H1 (cell line): Measurements from ENCODE around the gene LINC00632. TPM values are rescaled to one million over a fixed set of nuclear protein-coding genes. Genes with fewer than 3 reads are reported as not detected.
A peak's percentile ranks its signal among the peaks of the same experiment; 100 is the strongest.

ENCODE experiments used
- CTCF ChIA-PET: fragments of 300-600 bp; sonication (Branson Sonifier 250); formaldehyde crosslinking; loops from one replicate; lab custom pipeline; 2021; ENCODE audit not compliant: partially characterized antibody; lab: Charles Lee
- POLR2A ChIA-PET: fragments of 300-600 bp; sonication (Branson Sonifier 250); formaldehyde crosslinking; loops from one replicate; lab custom pipeline; 2021; ENCODE audit warnings: inconsistent platforms; ENCODE audit not compliant: partially characterized antibody; lab: Charles Lee
- DNase-seq, 2 experiments: peaks; one replicate each; pipeline versions ENCODE4 v3.0.0 to v3.0.0-alpha.2; 2010 to 2022; ENCODE audit warnings: low spot score in 2 of 2, low read depth in 1 of 2, mixed read lengths in 1 of 2
- FAIRE-seq: peaks from 2 replicates; lab custom pipeline; 2011; peaks lifted over from hg19 to GRCh38; lab: Jason Lieb, UNC
- H2AFZ ChIP-seq: 2 replicates; pipeline ENCODE4 v1.8.1; 2012; ENCODE audit warnings: low read length, inconsistent platforms
- H2AK5ac ChIP-seq: 2 replicates; pipeline ENCODE4 v1.6.1; 2013; ENCODE audit warnings: low read depth, low read length
- H2BK120ac ChIP-seq: replicated peaks from 2 replicates; pipeline ENCODE3; 2013; ENCODE audit warnings: low read depth, low read length, inconsistent platforms
- H2BK12ac ChIP-seq: 2 replicates; pipeline ENCODE4 v1.6.1; 2013; ENCODE audit warnings: low read depth, low read length
- H2BK15ac ChIP-seq: 2 replicates; pipeline ENCODE4 v1.6.1; 2013; ENCODE audit warnings: low read length
- H2BK20ac ChIP-seq: 2 replicates; pipeline ENCODE4 v1.6.1; 2013; ENCODE audit warnings: low read length
- H2BK5ac ChIP-seq: 2 replicates; pipeline ENCODE4 v1.6.1; 2013; ENCODE audit warnings: low read depth, low read length
- H3K14ac ChIP-seq: 2 replicates; pipeline ENCODE4 v1.6.1; 2013; ENCODE audit warnings: inconsistent platforms; ENCODE audit not compliant: insufficient read length
- H3K18ac ChIP-seq: 2 replicates; pipeline ENCODE4 v1.6.1; 2013; ENCODE audit warnings: low read length; ENCODE audit errors: extremely low read depth
- H3K23ac ChIP-seq: 2 replicates; pipeline ENCODE4 v1.6.1; 2013; ENCODE audit warnings: inconsistent platforms; ENCODE audit not compliant: insufficient read length
- H3K23me2 ChIP-seq: 2 replicates; pipeline ENCODE4 v1.6.1; 2013; ENCODE audit warnings: low read depth, low read length
- H3K27ac ChIP-seq: 2 replicates; pipeline ENCODE4 v1.6.1; 2011; ENCODE audit warnings: low read depth, low read length, inconsistent platforms
- H3K27me3 ChIP-seq, 4 experiments: replicated peaks in 1 of 4; 1 replicate in 1 of 4; 2 replicates in 3 of 4; pipeline versions ENCODE4 v1.6.1 to v1.8.1; 2011 to 2013; ENCODE audit warnings: low read length in 3 of 4, mild to moderate bottlenecking in 3 of 4, inconsistent platforms in 2 of 4, mixed read lengths in 2 of 4, moderate library complexity in 1 of 4; ENCODE audit not compliant: control insufficient read depth in 3 of 4, insufficient read depth in 3 of 4; ENCODE audit errors: extremely low read depth in 1 of 4
- H3K36me3 ChIP-seq, 4 experiments: 2 replicates each; pipeline versions ENCODE4 v1.6.1 to v1.8.1; 2011 to 2013; ENCODE audit warnings: mild to moderate bottlenecking in 4 of 4, low read length in 3 of 4, moderate library complexity in 2 of 4, control low read depth in 1 of 4, inconsistent platforms in 1 of 4; ENCODE audit not compliant: insufficient read depth in 4 of 4, control insufficient read depth in 2 of 4
- H3K4ac ChIP-seq: replicated peaks from 2 replicates; pipeline ENCODE3; 2013; ENCODE audit warnings: low read length, low read depth, mixed read lengths, inconsistent platforms; ENCODE audit not compliant: insufficient read length
- H3K4me1 ChIP-seq, 4 experiments: replicated peaks in 1 of 4; 1 replicate in 1 of 4; 2 replicates in 3 of 4; pipeline versions ENCODE4 v1.6.1 to v1.8.1; 2011 to 2013; ENCODE audit warnings: low read length in 3 of 4, inconsistent platforms in 2 of 4, mixed read lengths in 1 of 4; ENCODE audit not compliant: insufficient read depth in 4 of 4, control insufficient read depth in 3 of 4
- H3K4me2 ChIP-seq, 2 experiments: 2 replicates each; pipeline versions ENCODE4 v1.6.1 to v1.8.1; 2011 to 2013; ENCODE audit warnings: low read depth in 2 of 2, low read length in 2 of 2, control low read depth in 1 of 2, inconsistent platforms in 1 of 2, mild to moderate bottlenecking in 1 of 2; ENCODE audit not compliant: insufficient read depth in 1 of 2
- H3K4me3 ChIP-seq, 4 experiments: fragments of 200-600, 300-600 bp in 1 of 4; sonication (generic), shearing (Covaris generic), sonication (Bioruptor Twin) in 1 of 4; 2 replicates each; pipeline versions ENCODE4 v1.5.1 to v1.8.1; 2011 to 2016; ENCODE audit warnings: low read length in 4 of 4, low read depth in 3 of 4, control low read depth in 2 of 4, inconsistent platforms in 2 of 4, mild to moderate bottlenecking in 2 of 4, mixed read lengths in 1 of 4, moderate library complexity in 1 of 4; ENCODE audit not compliant: insufficient read depth in 2 of 4; ENCODE audit errors: extremely low read depth in 1 of 4
- H3K56ac ChIP-seq: replicated peaks from 2 replicates; pipeline ENCODE3; 2013; ENCODE audit warnings: low read depth, mild to moderate bottlenecking, mixed read lengths, low read length, inconsistent platforms; ENCODE audit not compliant: insufficient read length
- H3K79me1 ChIP-seq: 2 replicates; pipeline ENCODE4 v1.6.1; 2013; ENCODE audit warnings: low read depth, low read length, control low read depth
- H3K79me2 ChIP-seq, 2 experiments: 2 replicates each; pipeline versions ENCODE4 v1.6.1 to v1.8.1; 2012 to 2013; ENCODE audit warnings: low read length in 2 of 2, mild to moderate bottlenecking in 2 of 2, inconsistent platforms in 1 of 2; ENCODE audit not compliant: insufficient read depth in 2 of 2, control insufficient read depth in 1 of 2
- H3K9ac ChIP-seq, 4 experiments: replicated peaks in 1 of 4; 1 replicate in 1 of 4; 2 replicates in 3 of 4; pipeline versions ENCODE4 v1.6.1 to v1.8.1; 2011 to 2013; ENCODE audit warnings: low read depth in 3 of 4, low read length in 3 of 4, control low read depth in 2 of 4, mild to moderate bottlenecking in 2 of 4, moderate library complexity in 2 of 4, inconsistent platforms in 1 of 4; ENCODE audit errors: extremely low read depth in 1 of 4
- H3K9me3 ChIP-seq, 2 experiments: 2 replicates each; pipeline versions ENCODE4 v1.6.1 to v1.8.1; 2012 to 2013; ENCODE audit warnings: mild to moderate bottlenecking in 2 of 2, moderate library complexity in 2 of 2, control low read depth in 1 of 2, inconsistent platforms in 1 of 2, low read depth in 1 of 2, low read length in 1 of 2, mixed read lengths in 1 of 2; ENCODE audit not compliant: insufficient read depth in 2 of 2
- H4K20me1 ChIP-seq, 2 experiments: replicated peaks in 1 of 2; 2 replicates each; pipeline versions ENCODE3 to v1.8.1; 2011 to 2013; ENCODE audit warnings: inconsistent platforms in 2 of 2, low read length in 2 of 2, mild to moderate bottlenecking in 1 of 2; ENCODE audit not compliant: insufficient read depth in 2 of 2, control insufficient read depth in 1 of 2
- H4K5ac ChIP-seq: 2 replicates; pipeline ENCODE4 v1.6.1; 2013; ENCODE audit warnings: low read length, low read depth, mixed read lengths, inconsistent platforms; ENCODE audit not compliant: insufficient read length
- H4K8ac ChIP-seq: 2 replicates; pipeline ENCODE4 v1.8.0; 2013; ENCODE audit warnings: mild to moderate bottlenecking, moderate library complexity, low read length, inconsistent platforms; ENCODE audit not compliant: insufficient read depth; ENCODE audit errors: extremely low read depth
- H4K91ac ChIP-seq: replicated peaks from 2 replicates; pipeline ENCODE3; 2013; ENCODE audit warnings: low read length, mixed read lengths, inconsistent platforms; ENCODE audit not compliant: insufficient read length
- ASH2L ChIP-seq: fragments of 200-600, 300-600 bp; sonication (generic); IDR thresholded peaks from one replicate; pipeline ENCODE4 v1.7.1; 2017; ENCODE audit warnings: low read length
- JUND ChIP-seq: IDR thresholded peaks from 2 replicates; pipeline ENCODE4 v1.6.1; 2011; ENCODE audit warnings: mild to moderate bottlenecking, improper control_type of control experiment, low read length
- KDM1A ChIP-seq: fragments of 200-600, 300-600 bp; sonication (generic); IDR thresholded peaks from 2 replicates; pipeline ENCODE4 v1.7.1; 2016; ENCODE audit warnings: mild to moderate bottlenecking, low read length, borderline replicate concordance
- KDM4A ChIP-seq: IDR thresholded peaks from one replicate; pipeline ENCODE4 v1.7.1; 2012; ENCODE audit warnings: low read depth, mild to moderate bottlenecking, moderate library complexity, low read length, inconsistent platforms; ENCODE audit not compliant: severe bottlenecking
- PHF8 ChIP-seq: fragments of 200-600 bp; sonication (generic); conservative IDR thresholded peaks from 2 replicates; pipeline ENCODE4 v1.7.1; 2012; ENCODE audit warnings: low read depth, mild to moderate bottlenecking, inconsistent platforms, low read length, moderate library complexity
- RAD21 ChIP-seq, 2 experiments: IDR thresholded peaks in 1 of 2; conservative IDR thresholded peaks in 1 of 2; 2 replicates each; pipeline ENCODE4 v1.6.1; 2011; ENCODE audit warnings: low read depth in 2 of 2, low read length in 2 of 2, improper control_type of control experiment in 1 of 2, inconsistent platforms in 1 of 2, mild to moderate bottlenecking in 1 of 2, moderate library complexity in 1 of 2
- SAP30 ChIP-seq: fragments of 300-600 bp; sonication (generic); IDR thresholded peaks from 2 replicates; pipeline ENCODE4 v1.7.1; 2012; ENCODE audit warnings: low read length, moderate library complexity, mild to moderate bottlenecking, inconsistent platforms; ENCODE audit not compliant: insufficient read depth, insufficient replicate concordance
- SIN3A ChIP-seq, 2 experiments: IDR thresholded peaks in 1 of 2; conservative IDR thresholded peaks in 1 of 2; 2 replicates each; pipeline ENCODE4 v1.6.1; 2011 to 2012; ENCODE audit warnings: low read length in 2 of 2, improper control_type of control experiment in 1 of 2, low read depth in 1 of 2, mild to moderate bottlenecking in 1 of 2
- TAF7 ChIP-seq: optimal IDR thresholded peaks from 2 replicates; pipeline ENCODE3; 2011; ENCODE audit warnings: low read depth, mild to moderate bottlenecking, inconsistent platforms, low read length, moderate library complexity, borderline replicate concordance
- TBP ChIP-seq: IDR thresholded peaks from 2 replicates; pipeline ENCODE4 v1.6.1; 2011; ENCODE audit warnings: low read depth, low read length, improper control_type of control experiment
- TEAD4 ChIP-seq: IDR thresholded peaks from 2 replicates; pipeline ENCODE4 v1.6.1; 2012; ENCODE audit warnings: low read depth, low read length, inconsistent platforms, mixed read lengths
- WGBS, 2 experiments: shearing (Covaris generic) in 1 of 2; methylation state at CpG; one replicate each; pipeline versions ENCODE4 v1.1.6 to v1.1.7; 2013 to 2015; ENCODE audit warnings: low lambda C conversion rate in 2 of 2, mixed read lengths in 2 of 2, inconsistent platforms in 1 of 2, low coverage in 1 of 2, missing lambda C conversion rate in 1 of 2; ENCODE audit not compliant: insufficient replicate concordance in 2 of 2, insufficient coverage in 1 of 2, insufficient read length in 1 of 2; ENCODE audit errors: extremely low coverage in 1 of 2, missing lambda C conversion rate in 1 of 2; 5-methylcytosine and 5-hydroxymethylcytosine counted together
- polyA plus RNA-seq, 7 experiments: library from polyadenylated mRNA; depleted of rRNA in 3 of 7; stranded (reverse) in 5 of 7; unstranded in 2 of 7; fragments of >200 nt in 5 of 7; fragments of 200-250 nt in 2 of 7; gene quantifications; 1 replicate in 5 of 7; 2 replicates in 1 of 7; 4 replicates in 1 of 7; pipeline versions ENCODE4 v1.2.1 to v1.2.3, GENCODE V29; 2011 to 2013; ENCODE audit warnings: missing spikeins in 2 of 7, mixed read lengths in 2 of 7
- total RNA-seq: library from RNA; stranded (reverse); fragmentation: NEBNext Ultra II Directional; extraction: Animal tissue kit (Norgen Biotek cat#: 25700); gene quantifications from 2 replicates; pipeline ENCODE4 v1.2.1, GENCODE V29; 2021

The LINC00632 gene
- total and polyA plus RNA-seq, 2 of the 8 experiments (the other 6 are each of a cell fraction or from before 2014, with no cell fraction given) = 24.5 to 85.1 TPM

- no peaks in the 10 kb centered on the region for H3K4me1 ChIP-seq
- H4K5ac ChIP-seq = no peak overlapping the region
- peak overlapping the region; percentile 94; the same call in 1 of the 2 replicates for H2BK12ac ChIP-seq
- H2BK15ac ChIP-seq = no peak overlapping the region
- no peaks in the 10 kb centered on the region for H3K27me3 ChIP-seq
- no peak overlapping the region for H3K23ac ChIP-seq
- no peak overlapping the region for H3K27ac ChIP-seq
- H2BK120ac ChIP-seq = no peak overlapping the region
- CTCF ChIA-PET = no interaction called here
- no peak overlapping the region for H3K18ac ChIP-seq
- POLR2A ChIA-PET = no interaction called here
- H3K56ac ChIP-seq = peak overlapping the region; percentile 90
- no peak overlapping the region for H4K91ac ChIP-seq
- H3K36me3 ChIP-seq = peaks cover 0 to 9% (median 0%) of the 10 kb centered on the region in 4 experiments; a peak in 3 of 8 replicates
- peak overlapping the region; percentile 100; the same call in 1 of the 2 replicates for H2AK5ac ChIP-seq
- no peak for FAIRE-seq
- H3K9ac ChIP-seq = no peak overlapping the region
- peaks cover 0 to 8% of the 10 kb centered on the region in 2 experiments for H4K20me1 ChIP-seq
- no peak overlapping the region for H3K4me3 ChIP-seq
- H2AFZ ChIP-seq = no peak overlapping the region
- no peaks in the 10 kb centered on the region; a peak in 1 of 4 replicates for H3K79me2 ChIP-seq
- no peak for DNase-seq
- no peak overlapping the region for H3K4ac ChIP-seq
- H3K23me2 ChIP-seq = peaks cover 23% of the 10 kb centered on the region; the same call in 1 of the 2 replicates
- H2BK5ac ChIP-seq = peak overlapping the region; percentile 56; the same call in 1 of the 2 replicates
- H3K79me1 ChIP-seq = no peaks in the 10 kb centered on the region
- no peak overlapping the region for H3K14ac ChIP-seq
- H3K4me2 ChIP-seq = no peak overlapping the region
- no peaks in the 10 kb centered on the region for H3K9me3 ChIP-seq
- no peak overlapping the region for H4K8ac ChIP-seq
- WGBS, 2 experiments = 78% methylated on average over 3 of the region's 3 CpGs; no CpG with 5 or more reads in 1 of the 2 experiments
- no peak overlapping the region for H2BK20ac ChIP-seq
- TF ChIP-seq TBP = no peak
- no peak for TF ChIP-seq ASH2L
- TF ChIP-seq TAF7 = no peak
- TF ChIP-seq SAP30 = no peak
- no peak for TF ChIP-seq JUND
- no peak for TF ChIP-seq RAD21 (IDR thresholded peaks at IDR 0.05 in 1 of 2, conservative IDR thresholded peaks at IDR 0.05 in 1 of 2; ENCODE audit: low read depth in 2 of 2, low read length in 2 of 2)
- no peak for TF ChIP-seq KDM4A
- no peak for TF ChIP-seq PHF8
- no peak for TF ChIP-seq KDM1A
- TF ChIP-seq TEAD4 = no peak
- TF ChIP-seq SIN3A (conservative IDR thresholded peaks at IDR 0.05 in 1 of 2, IDR thresholded peaks at IDR 0.05 in 1 of 2; ENCODE audit: low read depth in 1 of 2, low read length in 2 of 2) = no peak
These were observed 15.2 kb downstream of the LINC00632 start for GRCh38 chrX:140724736-140725135.
